Trophoblast cell (in vitro differentiated cells and primary cell): ENCODE results near the gene HGF.

Experiments used
- DNase-seq, 2 donors: peaks; one replicate each; pipeline ENCODE4 v3.0.0-alpha.2; 2016
- H2AFZ ChIP-seq: 2 replicates; pipeline ENCODE4 v1.6.1; 2013; ENCODE audit warnings: low read length, moderate library complexity, mild to moderate bottlenecking; ENCODE audit not compliant: insufficient read depth, poor library complexity
- H2AK5ac ChIP-seq: 2 replicates; pipeline ENCODE4 v1.6.1; 2013; ENCODE audit warnings: mild to moderate bottlenecking, low read length
- H2BK120ac ChIP-seq: 2 replicates; pipeline ENCODE4 v1.6.1; 2013; ENCODE audit warnings: low read length, mild to moderate bottlenecking, moderate library complexity; ENCODE audit not compliant: insufficient read depth, poor library complexity
- H2BK12ac ChIP-seq: 2 replicates; pipeline ENCODE4 v1.6.1; 2013; ENCODE audit warnings: mild to moderate bottlenecking, low read length, moderate library complexity
- H2BK5ac ChIP-seq: 2 replicates; pipeline ENCODE4 v1.6.1; 2013; ENCODE audit warnings: low read length, low read depth, moderate library complexity, mild to moderate bottlenecking; ENCODE audit not compliant: poor library complexity
- H3K14ac ChIP-seq: 2 replicates; pipeline ENCODE4 v1.6.1; 2013; ENCODE audit warnings: mild to moderate bottlenecking, low read length
- H3K18ac ChIP-seq: 2 replicates; pipeline ENCODE4 v1.6.1; 2013; ENCODE audit warnings: mild to moderate bottlenecking, low read length
- H3K23ac ChIP-seq: 2 replicates; pipeline ENCODE4 v1.6.1; 2013; ENCODE audit warnings: low read length
- H3K27ac ChIP-seq: 2 replicates; pipeline ENCODE4 v1.5.1; 2013; ENCODE audit warnings: low read depth, mild to moderate bottlenecking, inconsistent platforms, low read length, moderate library complexity
- H3K27me3 ChIP-seq: 2 replicates; pipeline ENCODE4 v1.6.1; 2013; ENCODE audit warnings: inconsistent platforms, mild to moderate bottlenecking, low read length, moderate library complexity; ENCODE audit not compliant: insufficient read depth
- H3K36me3 ChIP-seq, 2 experiments: 1 replicate in 1 of 2; 2 replicates in 1 of 2; pipeline ENCODE4 v1.6.1; 2013; ENCODE audit warnings: low read length in 2 of 2, mild to moderate bottlenecking in 2 of 2, moderate library complexity in 1 of 2; ENCODE audit not compliant: insufficient read depth in 2 of 2, control insufficient read depth in 1 of 2
- H3K4ac ChIP-seq: 2 replicates; pipeline ENCODE4 v1.6.1; 2013; ENCODE audit warnings: low read depth, mild to moderate bottlenecking, low read length, moderate library complexity
- H3K4me1 ChIP-seq, 2 experiments: 1 replicate in 1 of 2; 2 replicates in 1 of 2; pipeline ENCODE4 v1.6.1; 2013; ENCODE audit warnings: low read length in 2 of 2, mild to moderate bottlenecking in 2 of 2, moderate library complexity in 1 of 2; ENCODE audit not compliant: insufficient read depth in 2 of 2, control insufficient read depth in 1 of 2
- H3K4me2 ChIP-seq: 2 replicates; pipeline ENCODE4 v1.6.1; 2013; ENCODE audit warnings: inconsistent platforms, mild to moderate bottlenecking, low read length, moderate library complexity
- H3K4me3 ChIP-seq: 2 replicates; pipeline ENCODE4 v1.5.1; 2013; ENCODE audit warnings: mild to moderate bottlenecking, low read depth, low read length, inconsistent platforms
- H3K79me1 ChIP-seq: one replicate; pipeline ENCODE4 v1.6.1; 2013; ENCODE audit warnings: low read length
- H3K79me2 ChIP-seq: 2 replicates; pipeline ENCODE4 v1.6.1; 2013; ENCODE audit warnings: low read length, mild to moderate bottlenecking; ENCODE audit not compliant: control insufficient read depth, insufficient read depth, poor library complexity
- H3K9ac ChIP-seq: 2 replicates; pipeline ENCODE4 v1.6.1; 2013; ENCODE audit warnings: mild to moderate bottlenecking, low read length
- H3K9me3 ChIP-seq: 2 replicates; pipeline ENCODE4 v1.6.1; 2013; ENCODE audit warnings: low read depth, mild to moderate bottlenecking, control low read depth, inconsistent platforms, low read length; ENCODE audit not compliant: insufficient read depth
- H4K12ac ChIP-seq: 2 replicates; pipeline ENCODE4 v1.6.1; 2013; ENCODE audit warnings: low read depth, mild to moderate bottlenecking, low read length, moderate library complexity
- H4K8ac ChIP-seq: 2 replicates; pipeline ENCODE4 v1.6.1; 2013; ENCODE audit warnings: low read depth, mild to moderate bottlenecking, low read length, moderate library complexity
- H4K91ac ChIP-seq: one replicate; pipeline ENCODE4 v1.6.1; 2013; ENCODE audit warnings: low read depth, mild to moderate bottlenecking, low read length, moderate library complexity
- WGBS: extraction: QIAGEN DNeasy Blood & Tissue Kit; methylation state at CpG from one replicate; pipeline ENCODE4 v1.1.7; 2013; ENCODE audit warnings: missing lambda C conversion rate; ENCODE audit not compliant: insufficient read length, insufficient coverage; ENCODE audit errors: extremely low coverage; 5-methylcytosine and 5-hydroxymethylcytosine counted together

Gene HGF

DNA sequence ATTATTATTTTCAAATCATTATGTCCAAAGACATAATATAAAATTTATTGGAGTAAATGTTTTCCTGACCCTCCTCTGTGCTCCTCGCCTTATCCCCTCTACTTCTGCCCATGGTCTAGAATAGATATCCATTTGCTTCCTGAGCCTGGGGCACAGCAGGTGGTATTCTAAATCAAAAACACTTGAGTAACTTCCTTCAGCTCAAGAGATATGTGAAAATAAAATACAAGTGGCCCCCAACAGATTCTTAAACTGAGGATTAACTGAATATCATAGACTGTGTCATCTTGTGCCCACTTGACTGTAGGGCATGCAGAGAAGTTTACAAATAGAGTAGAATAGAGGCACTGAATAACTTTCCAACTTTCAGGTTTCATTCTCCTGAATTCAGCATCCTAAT, 59.1 kb downstream of the HGF start:
- Histone ChIP-seq H4K91ac (no peak overlapping the region), H4K8ac (no peak overlapping the region), H3K27me3 (no peaks in the 10 kb centered on the region), H2AFZ (no peak overlapping the region), H3K36me3 (no peaks in the 10 kb centered on the region), H3K79me1 (no peaks in the 10 kb centered on the region), H3K27ac (no peak overlapping the region), H3K79me2 (no peaks in the 10 kb centered on the region), H3K9ac (no peak overlapping the region), H3K4me2 (no peak overlapping the region), H4K12ac (no peak overlapping the region), H3K4me1 (no peaks in the 10 kb centered on the region), H3K18ac (no peak overlapping the region), H2AK5ac (no peak overlapping the region), H2BK5ac (no peak overlapping the region), H3K14ac (no peak overlapping the region), H2BK120ac (no peak overlapping the region), H3K23ac (no peak overlapping the region), H2BK12ac (no peak overlapping the region), H3K9me3 (no peaks in the 10 kb centered on the region), H3K4ac (no peak overlapping the region), H3K4me3 (no peak overlapping the region)
- no CpG with 5 or more reads among the region's 1 CpG for WGBS
- DNase-seq, result no peak

DNA sequence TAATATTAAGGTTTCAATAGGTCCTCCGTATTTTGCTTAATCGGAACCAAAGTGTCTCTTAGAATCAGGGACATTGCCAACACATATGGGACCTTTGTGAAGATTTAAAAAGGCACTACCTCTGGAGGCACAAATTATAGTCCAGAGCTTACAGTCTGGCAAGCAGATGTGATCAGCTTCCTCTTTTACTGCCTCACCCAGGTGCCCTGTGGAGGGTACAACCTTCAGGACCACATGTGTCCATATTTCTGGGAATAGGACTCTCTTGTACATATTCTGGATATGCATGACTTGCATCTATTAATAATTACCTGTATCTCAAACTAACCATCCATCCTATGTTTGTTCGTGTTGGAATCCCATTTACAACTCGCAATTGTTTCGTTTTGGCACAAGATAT, 60.0 kb downstream of the HGF start:
- no peak overlapping the region for H2BK120ac ChIP-seq
- no peaks in the 10 kb centered on the region for H3K79me2 ChIP-seq
- no peak overlapping the region for H4K12ac ChIP-seq
- no peak overlapping the region for H3K14ac ChIP-seq
- H2AK5ac ChIP-seq, result no peak overlapping the region
- H3K23ac ChIP-seq, result no peak overlapping the region
- no peak overlapping the region for H4K91ac ChIP-seq
- H3K79me1 ChIP-seq, result no peaks in the 10 kb centered on the region
- H3K4ac ChIP-seq, result no peak overlapping the region
- DNase-seq, result no peak
- no peak overlapping the region for H3K4me3 ChIP-seq
- no peak overlapping the region for H3K4me2 ChIP-seq
- no peaks in the 10 kb centered on the region for H3K27me3 ChIP-seq
- H4K8ac ChIP-seq, result no peak overlapping the region
- H3K18ac ChIP-seq, result no peak overlapping the region
- H2BK5ac ChIP-seq, result no peak overlapping the region
- H2AFZ ChIP-seq, result no peak overlapping the region
- no peaks in the 10 kb centered on the region for H3K36me3 ChIP-seq
- no peak overlapping the region for H2BK12ac ChIP-seq
- H3K27ac ChIP-seq, result no peak overlapping the region
- no peaks in the 10 kb centered on the region for H3K9me3 ChIP-seq
- no CpG with 5 or more reads among the region's 5 CpGs for WGBS
- no peaks in the 10 kb centered on the region for H3K4me1 ChIP-seq
- H3K9ac ChIP-seq, result no peak overlapping the region

- Histone ChIP-seq H3K27me3 (no peaks in the 10 kb centered on the region), H3K79me1 (no peaks in the 10 kb centered on the region), H3K23ac (no peak overlapping the region), H3K79me2 (no peaks in the 10 kb centered on the region), H3K4me2 (no peak overlapping the region), H3K36me3 (no peaks in the 10 kb centered on the region), H3K4me3 (no peak overlapping the region), H3K27ac (no peak overlapping the region), H2BK120ac (no peak overlapping the region), H3K14ac (no peak overlapping the region), H2BK12ac (no peak overlapping the region), H4K91ac (no peak overlapping the region), H2BK5ac (no peak overlapping the region), H2AFZ (no peak overlapping the region), H4K8ac (no peak overlapping the region), H3K4me1 (no peaks in the 10 kb centered on the region), H4K12ac (no peak overlapping the region), H3K9ac (no peak overlapping the region), H3K4ac (no peak overlapping the region), H2AK5ac (no peak overlapping the region), H3K9me3 (no peaks in the 10 kb centered on the region), H3K18ac (no peak overlapping the region)
- DNase-seq, result no peak
Measured at GRCh38 chr7:81707966-81708365, 61.9 kb downstream of the HGF start.

GRCh38 chr7:81707196-81707595, 62.7 kb downstream of the HGF start:
- Histone ChIP-seq H3K14ac (no peak overlapping the region), H2BK12ac (no peak overlapping the region), H3K18ac (no peak overlapping the region)

More at GRCh38 chr7:81707196-81707595, 62.7 kb downstream of the HGF start:
- no peak for DNase-seq
- no peak overlapping the region for H4K12ac ChIP-seq
- H3K4ac ChIP-seq, result no peak overlapping the region
- H3K4me1 ChIP-seq, result no peaks in the 10 kb centered on the region
- H3K27me3 ChIP-seq, result no peaks in the 10 kb centered on the region
- no peak overlapping the region for H2AFZ ChIP-seq
- no peaks in the 10 kb centered on the region for H3K36me3 ChIP-seq
- no peak overlapping the region for H3K27ac ChIP-seq
- no peak overlapping the region for H3K23ac ChIP-seq
- no peak overlapping the region for H4K8ac ChIP-seq
- H3K9me3 ChIP-seq, result no peaks in the 10 kb centered on the region
- no peak overlapping the region for H4K91ac ChIP-seq
- H3K4me2 ChIP-seq, result no peak overlapping the region
- H3K79me1 ChIP-seq, result no peaks in the 10 kb centered on the region
- no peak overlapping the region for H3K9ac ChIP-seq
- H2BK5ac ChIP-seq, result no peak overlapping the region
- no peak overlapping the region for H2BK120ac ChIP-seq
- no peak overlapping the region for H3K4me3 ChIP-seq
- H2AK5ac ChIP-seq, result no peak overlapping the region
- WGBS, result no CpG with 5 or more reads among the region's 4 CpGs
- no peaks in the 10 kb centered on the region for H3K79me2 ChIP-seq
